Type B pancreatic cell (in vitro differentiated cells): Measurements from ENCODE around the gene RAB35. TPM values are rescaled to one million over a fixed set of nuclear protein-coding genes. Genes with fewer than 3 reads are reported as not detected.

Experiments
- DNase-seq: peaks from one replicate; pipeline ENCODE4 v3.0.0; 2021; ENCODE audit warnings: mixed read lengths; ENCODE audit not compliant: unreplicated experiment; ENCODE audit errors: extremely low spot score
- H3K27ac Mint-ChIP-seq: 2 replicates; pipeline ENCODE4 v1.8.0; 2021; ENCODE audit warnings: mild to moderate bottlenecking, mixed read lengths
- H3K27me3 Mint-ChIP-seq: 2 replicates; pipeline ENCODE4 v1.8.0; 2021; ENCODE audit warnings: mixed read lengths
- H3K36me3 Mint-ChIP-seq: 2 replicates; pipeline ENCODE4 v1.8.0; 2021; ENCODE audit warnings: mixed read lengths
- H3K4me1 Mint-ChIP-seq: one replicate; pipeline ENCODE4 v1.8.0; 2021; ENCODE audit warnings: mixed read lengths; ENCODE audit not compliant: unreplicated experiment
- H3K4me3 Mint-ChIP-seq: 2 replicates; pipeline ENCODE4 v1.8.0; 2021; ENCODE audit warnings: mild to moderate bottlenecking, mixed read lengths
- H3K9me3 Mint-ChIP-seq: 2 replicates; pipeline ENCODE4 v1.8.0; 2021; ENCODE audit warnings: mixed read lengths
- CTCF ChIP-seq: fragments of 200-600 bp; sonication (generic); conservative IDR thresholded peaks from 2 replicates; pipeline ENCODE4 v1.5.0; 2021; ENCODE audit warnings: antibody characterized with exemption, mild to moderate bottlenecking
- total RNA-seq: library from RNA; stranded (reverse); gene quantifications from 2 replicates; pipeline ENCODE4 v1.2.1, GENCODE V29; 2021; ENCODE audit warnings: low replicate concordance

RAB35 gene
- total RNA-seq, 1 donor from 2014 or later: 42.3 TPM

- DNase-seq: no peak
- H3K36me3 Mint-ChIP-seq: peaks cover 12% of the 10 kb centered on the region
- H3K4me1 Mint-ChIP-seq: no peaks in the 10 kb centered on the region
- H3K9me3 Mint-ChIP-seq: no peaks in the 10 kb centered on the region
- H3K27ac Mint-ChIP-seq: no peak overlapping the region
- TF ChIP-seq CTCF: no peak
- no peaks in the 10 kb centered on the region for H3K27me3 Mint-ChIP-seq
- H3K4me3 Mint-ChIP-seq: no peak overlapping the region
Measured at GRCh38 chr12:120148011-120148410, 31.5 kb upstream of the RAB35 start.

GRCh38 chr12:120145164-120145563 lies 28.6 kb upstream of the RAB35 start:
- peaks cover 29% of the 10 kb centered on the region for H3K36me3 Mint-ChIP-seq
- H3K4me1 Mint-ChIP-seq: no peaks in the 10 kb centered on the region
- no peak overlapping the region for H3K4me3 Mint-ChIP-seq
- DNase-seq: no peak
- no peak overlapping the region for H3K27ac Mint-ChIP-seq
- no peaks in the 10 kb centered on the region for H3K27me3 Mint-ChIP-seq
- no peaks in the 10 kb centered on the region for H3K9me3 Mint-ChIP-seq
- no peak for TF ChIP-seq CTCF

GRCh38 chr12:120144215-120144614 lies 27.7 kb upstream of the RAB35 start:
- Mint-ChIP-seq H3K4me1 (no peaks in the 10 kb centered on the region), H3K4me3 (no peak overlapping the region), H3K36me3 (peaks cover 33% of the 10 kb centered on the region), H3K9me3 (no peaks in the 10 kb centered on the region), H3K27ac (no peak overlapping the region), H3K27me3 (no peaks in the 10 kb centered on the region)
- DNase-seq: no peak
- TF ChIP-seq CTCF: no peak

GRCh38 chr12:120142231-120142877 lies 25.8 kb upstream of the RAB35 start:
- Mint-ChIP-seq H3K27ac (no peak overlapping the region), H3K36me3 (peaks cover 25% of the 10 kb centered on the region), H3K9me3 (no peaks in the 10 kb centered on the region), H3K4me1 (no peaks in the 10 kb centered on the region), H3K4me3 (no peak overlapping the region), H3K27me3 (no peaks in the 10 kb centered on the region)
- TF ChIP-seq CTCF: no peak
- no peak for DNase-seq

GRCh38 chr12:120141336-120141735 lies 24.8 kb upstream of the RAB35 start:
- no peak for TF ChIP-seq CTCF
- DNase-seq: no peak
- Mint-ChIP-seq H3K27me3 (no peaks in the 10 kb centered on the region), H3K4me3 (no peak overlapping the region), H3K4me1 (no peaks in the 10 kb centered on the region), H3K9me3 (no peaks in the 10 kb centered on the region), H3K36me3 (peaks cover 25% of the 10 kb centered on the region), H3K27ac (no peak overlapping the region)

GRCh38 chr12:120140603-120141002 lies 24.1 kb upstream of the RAB35 start:
- H3K4me1 Mint-ChIP-seq: no peaks in the 10 kb centered on the region
- no peak for DNase-seq
- peaks cover 25% of the 10 kb centered on the region for H3K36me3 Mint-ChIP-seq
- H3K27me3 Mint-ChIP-seq: no peaks in the 10 kb centered on the region
- H3K27ac Mint-ChIP-seq: no peak overlapping the region
- no peaks in the 10 kb centered on the region for H3K9me3 Mint-ChIP-seq
- TF ChIP-seq CTCF: no peak
- no peak overlapping the region for H3K4me3 Mint-ChIP-seq
